HepG2 (cell line): ENCODE data around the gene RPS6KL1. TPM values are rescaled to one million over a fixed set of nuclear protein-coding genes. Genes with fewer than 3 reads are reported as not detected.

Experiments used
- ATAC-seq: fragments of 200-7000 bp; cut with Tn5 transposase; 3 replicates; pipeline ENCODE4 v1.9.1; 2020; ENCODE audit warnings: mild to moderate bottlenecking, moderate library complexity
- BruUV-seq: library from RNA; stranded (reverse); fragments of 400-500 nt; replicated peaks from 2 replicates; lab custom pipeline; 2021; lab: Mats Ljungman, UMichigan
- CTCF ChIA-PET: fragments of 300-600 bp; formaldehyde crosslinking; extraction: SDS; loops from one replicate; lab custom pipeline; 2021; ENCODE audit warnings: low total read pairs, inconsistent platforms, low intra/inter-chr PET ratio; lab: Yijun Ruan, JAX
- POLR2A ChIA-PET: fragments of 350-600 bp; sonication (Branson Sonifier 250); formaldehyde crosslinking; loops from one replicate; lab custom pipeline; 2020; ENCODE audit warnings: antibody characterized with exemption, inconsistent platforms; lab: Yijun Ruan, JAX
- DNase-seq: peaks from one replicate; pipeline ENCODE4 v3.0.0-alpha.2; 2015; ENCODE audit warnings: low spot score
- FAIRE-seq: peaks from 3 replicates; lab custom pipeline; 2011; peaks lifted over from hg19 to GRCh38; lab: Jason Lieb, UNC
- H2AFZ ChIP-seq: one replicate; pipeline ENCODE4 v1.6.1; 2011; ENCODE audit warnings: low read length, inconsistent platforms
- H3K27ac ChIP-seq: fragments of 300-600 bp; 3 replicates; pipeline ENCODE4 v1.8.0; 2011; ENCODE audit warnings: mixed run types, mild to moderate bottlenecking, mixed read lengths, low read length, inconsistent platforms; ENCODE audit not compliant: insufficient read depth; ENCODE audit errors: extremely low read length
- H3K27me3 ChIP-seq, 2 experiments: fragments of 200-600 bp in 1 of 2; 2 replicates in 1 of 2; 3 replicates in 1 of 2; pipeline versions ENCODE4 v1.6.0 to v1.8.0; 2011; ENCODE audit warnings: low read length in 2 of 2, mild to moderate bottlenecking in 2 of 2, moderate library complexity in 2 of 2, inconsistent platforms in 1 of 2; ENCODE audit not compliant: insufficient read depth in 2 of 2, control insufficient read depth in 1 of 2
- H3K36me3 ChIP-seq, 2 experiments: fragments of 200-600 bp in 1 of 2; replicated peaks in 1 of 2; 2 replicates in 1 of 2; 3 replicates in 1 of 2; pipeline versions ENCODE4 v1.5.1 to v1.8.0; 2011; ENCODE audit warnings: low read length in 2 of 2, inconsistent platforms in 1 of 2; ENCODE audit not compliant: insufficient read depth in 2 of 2, control insufficient read depth in 1 of 2
- H3K4me1 ChIP-seq: 2 replicates; pipeline ENCODE4 v1.5.1; 2012; ENCODE audit warnings: low read length, inconsistent platforms; ENCODE audit not compliant: insufficient read depth
- H3K4me2 ChIP-seq: 2 replicates; pipeline ENCODE4 v1.6.0; 2011; ENCODE audit warnings: low read depth, low read length, inconsistent platforms
- H3K4me3 ChIP-seq, 3 experiments: fragments of 200-600 bp in 1 of 3; sonication (generic), shearing (Covaris generic) in 1 of 3; replicated peaks in 1 of 3; 2 replicates each; pipeline ENCODE4 v1.5.1; 2011 to 2016; ENCODE audit warnings: low read length in 3 of 3, inconsistent platforms in 2 of 3, low read depth in 2 of 3, mild to moderate bottlenecking in 2 of 3, control low read depth in 1 of 3, mixed read lengths in 1 of 3; ENCODE audit not compliant: insufficient read depth in 1 of 3
- H3K79me2 ChIP-seq: one replicate; pipeline ENCODE4 v1.6.1; 2011; ENCODE audit warnings: low read length, inconsistent platforms; ENCODE audit not compliant: insufficient read depth
- H3K9ac ChIP-seq: 2 replicates; pipeline ENCODE4 v1.6.0; 2011; ENCODE audit warnings: mild to moderate bottlenecking, low read depth, low read length, inconsistent platforms; ENCODE audit not compliant: insufficient read depth
- H3K9me3 ChIP-seq: 2 replicates; pipeline ENCODE4 v1.5.1; 2012; ENCODE audit warnings: mild to moderate bottlenecking, low read length
- H4K20me1 ChIP-seq: 2 replicates; pipeline ENCODE4 v1.6.0; 2011; ENCODE audit warnings: inconsistent platforms, mild to moderate bottlenecking, low read length, moderate library complexity; ENCODE audit not compliant: insufficient read depth
- ATF4 ChIP-seq, 2 experiments: fragments of 450-650 bp in 1 of 2; sonication (generic) in 1 of 2; formaldehyde crosslinking; IDR thresholded peaks; 2 replicates each; pipeline versions ENCODE4 v1.5.0 to v1.8.0; 2020 to 2022; ENCODE audit warnings: mild to moderate bottlenecking in 1 of 2, missing genetic modification reagents in 1 of 2
- JDP2 ChIP-seq: sonication (generic); formaldehyde crosslinking; IDR thresholded peaks from 2 replicates; pipeline ENCODE4 v1.8.1; 2022; ENCODE audit warnings: missing genetic modification reagents, borderline replicate concordance
- KMT2A ChIP-seq: sonication (generic); formaldehyde crosslinking; IDR thresholded peaks from 2 replicates; pipeline ENCODE4 v1.4.0; 2020; ENCODE audit warnings: missing genetic modification reagents
- LCORL ChIP-seq, 2 experiments: fragments of 450-650 bp in 1 of 2; sonication (generic) in 1 of 2; formaldehyde crosslinking in 1 of 2; IDR thresholded peaks; 2 replicates each; pipeline versions ENCODE4 v1.5.0 to v1.6.1; 2017 to 2020; ENCODE audit warnings: antibody characterized with exemption in 1 of 2, missing genetic modification reagents in 1 of 2
- PTBP1 ChIP-seq: fragments of 200-400 bp; formaldehyde crosslinking; IDR thresholded peaks from 2 replicates; pipeline ENCODE4 v1.6.1; 2018; ENCODE audit warnings: low read length, low read depth; ENCODE audit not compliant: poor library complexity, severe bottlenecking
- SNAPC5 ChIP-seq: sonication (generic); formaldehyde crosslinking; IDR thresholded peaks from 2 replicates; pipeline ENCODE4 v1.8.1; 2023; ENCODE audit warnings: mild to moderate bottlenecking, missing genetic modification reagents, borderline replicate concordance
- ZBTB3 ChIP-seq: sonication (generic); formaldehyde crosslinking; IDR thresholded peaks from 2 replicates; pipeline ENCODE4 v1.4.0; 2020; ENCODE audit warnings: low read depth, mild to moderate bottlenecking, moderate library complexity, missing genetic modification reagents, borderline replicate concordance
- ZBTB49 ChIP-seq: sonication (generic); formaldehyde crosslinking; IDR thresholded peaks from 2 replicates; pipeline ENCODE4 v1.4.0; 2020; ENCODE audit warnings: missing genetic modification reagents, borderline replicate concordance
- ZNF547 ChIP-seq: sonication (generic); formaldehyde crosslinking; IDR thresholded peaks from 2 replicates; pipeline ENCODE4 v1.5.1; 2020; ENCODE audit warnings: mild to moderate bottlenecking, missing genetic modification reagents
- ZNF691 ChIP-seq: sonication (generic); formaldehyde crosslinking; IDR thresholded peaks from 2 replicates; pipeline ENCODE4 v1.4.0; 2020; ENCODE audit warnings: missing genetic modification reagents, low read depth, mild to moderate bottlenecking, borderline replicate concordance
- ZNF749 ChIP-seq: sonication (generic); formaldehyde crosslinking; IDR thresholded peaks from 2 replicates; pipeline ENCODE4 v1.8.0; 2022; ENCODE audit warnings: mild to moderate bottlenecking, missing genetic modification reagents, moderate library complexity, borderline replicate concordance
- WGBS: methylation state at CpG from one replicate; pipeline ENCODE4 v1.1.6; 2017; ENCODE audit warnings: low lambda C conversion rate; 5-methylcytosine and 5-hydroxymethylcytosine counted together
- in situ Hi-C: cut with HindIII; loops from 2 replicates; pipeline ENCODE4 v1.10.0; 2017; ENCODE audit warnings: low pct_unique_long_range_greater_than_20kb; ENCODE audit not compliant: extremely low pct_ligation_motif_present
- intact Hi-C: fragments of 100-400 bp; cut with micrococcal nuclease; formaldehyde crosslinking; loops from one replicate; pipeline ENCODE4 v1.10.0; 2022; ENCODE audit not compliant: unreplicated experiment
- polyA plus RNA-seq, 8 experiments: library from polyadenylated mRNA; depleted of rRNA in 3 of 8; stranded (reverse) in 7 of 8; unstranded in 1 of 8; fragments of >200 nt; fragmentation: Illumina TruSeq in 4 of 8; extraction: Trizol in 4 of 8; gene quantifications; 2 replicates each; pipeline versions ENCODE4 v1.2.1 to v1.2.3, GENCODE V29; 2011 to 2016; ENCODE audit warnings: low read depth in 4 of 8, missing spikeins in 1 of 8, mixed read lengths in 1 of 8; ENCODE audit not compliant: insufficient read depth in 1 of 8
- total RNA-seq, 5 experiments: library from RNA; depleted of rRNA; stranded (reverse); fragments of >200 nt; fragmentation: Illumina TruSeq; extraction: Trizol; gene quantifications; 2 replicates each; pipeline ENCODE4 v1.2.3, GENCODE V29; 2016; ENCODE audit warnings: low read depth in 1 of 5

Gene RPS6KL1
- total and polyA plus RNA-seq, 2 of the 13 experiments (the other 11 are each of a cell fraction or from before 2014, with no cell fraction given) = 6.5 to 11.5 TPM

GRCh38 chr14:74915826-74916225, 7.2 kb downstream of the RPS6KL1 start:
- in situ Hi-C loops = no loop called here
- H4K20me1 ChIP-seq = no peaks in the 10 kb centered on the region
- H3K27me3 ChIP-seq = no peaks in the 10 kb centered on the region
- TF ChIP-seq PTBP1 = no peak
- no peak for TF ChIP-seq ZBTB3 (CRISPR knock-in tag)
- no peak for TF ChIP-seq ZNF691
- TF ChIP-seq LCORL (IDR thresholded peaks at IDR 0.05) = peak; percentile 81
- no peak for TF ChIP-seq LCORL (CRISPR knock-in tag; IDR thresholded peaks at IDR 0.05)
- TF ChIP-seq ZNF547 = no peak
- POLR2A ChIA-PET = no interaction called here
- H3K9ac ChIP-seq = no peak overlapping the region
- H3K79me2 ChIP-seq = no peaks in the 10 kb centered on the region
- no peak for FAIRE-seq
- peaks cover 11% of the 10 kb centered on the region; the same call in 1 of the 2 replicates for H3K4me1 ChIP-seq
- no peak overlapping the region for H3K4me2 ChIP-seq
- no TSS peak for BruUV-seq
- no peaks in the 10 kb centered on the region for H3K36me3 ChIP-seq
- no peak overlapping the region for H3K4me3 ChIP-seq
- H2AFZ ChIP-seq = no peak overlapping the region
- 63% methylated on average over 6 of the region's 7 CpGs for WGBS
- no peaks in the 10 kb centered on the region for H3K9me3 ChIP-seq
- ATAC-seq = no peak
- intact Hi-C loops = no loop called here
- no peak overlapping the region for H3K27ac ChIP-seq
- no peak for DNase-seq
- CTCF ChIA-PET = interaction anchor here (4.1 kb wide), 1 partner anchor 172 kb away, joined by 44 read pairs; no protein-coding TSS in a partner anchor

- Histone ChIP-seq H3K36me3 (no peaks in the 10 kb centered on the region), H3K27me3 (no peaks in the 10 kb centered on the region), H4K20me1 (no peaks in the 10 kb centered on the region), H3K4me3 (no peak overlapping the region), H3K79me2 (no peaks in the 10 kb centered on the region), H3K9me3 (no peaks in the 10 kb centered on the region), H3K4me1 (peaks cover 11% of the 10 kb centered on the region; the same call in 1 of the 2 replicates), H2AFZ (no peak overlapping the region), H3K4me2 (no peak overlapping the region), H3K9ac (no peak overlapping the region), H3K27ac (no peak overlapping the region)
- DNase-seq (no peak), FAIRE-seq (no peak), ATAC-seq (no peak)
- BruUV-seq = no TSS peak
- 89% methylated on average over 4 of the region's 4 CpGs for WGBS
- no peak for TF ChIP-seq ZBTB49 (CRISPR knock-in tag)
- TF ChIP-seq SNAPC5 = no peak
- TF ChIP-seq ZNF749 (CRISPR knock-in tag) = no peak
- no peak for TF ChIP-seq ATF4 (CRISPR knock-in tag; IDR thresholded peaks at IDR 0.05)
- TF ChIP-seq KMT2A (CRISPR knock-in tag) = no peak
- no peak for TF ChIP-seq JDP2 (CRISPR knock-in tag)
- in situ Hi-C loops (no loop called here), intact Hi-C loops (no loop called here)
- POLR2A ChIA-PET = no interaction called here
- CTCF ChIA-PET = interaction anchor here (4.1 kb wide), 1 partner anchor 173 kb away, joined by 44 read pairs; no protein-coding TSS in a partner anchor
These were observed 7.6 kb downstream of the RPS6KL1 start for GRCh38 chr14:74915426-74915825.
